Chondrocyte (in vitro differentiated cells): Measurements from ENCODE around the gene RPL18A. TPM values are rescaled to one million over a fixed set of nuclear protein-coding genes. Genes with fewer than 3 reads are reported as not detected.

Experiments used
- DNase-seq: peaks from one replicate; pipeline ENCODE4 v3.0.0; 2021; ENCODE audit warnings: mixed read lengths, low spot score
- H3K27ac Mint-ChIP-seq: one replicate; pipeline ENCODE4 v1.8.0; 2021; ENCODE audit warnings: mild to moderate bottlenecking, moderate library complexity, mixed read lengths; ENCODE audit not compliant: unreplicated experiment
- H3K27me3 Mint-ChIP-seq: 2 replicates; pipeline ENCODE4 v1.8.0; 2021; ENCODE audit warnings: low read depth, mixed read lengths
- H3K36me3 Mint-ChIP-seq: 2 replicates; pipeline ENCODE4 v1.8.0; 2021; ENCODE audit warnings: low read depth, mixed read lengths
- H3K4me1 Mint-ChIP-seq: 2 replicates; pipeline ENCODE4 v1.8.0; 2021; ENCODE audit warnings: low read depth, mild to moderate bottlenecking, mixed read lengths
- H3K4me3 Mint-ChIP-seq: one replicate; pipeline ENCODE4 v1.8.0; 2021; ENCODE audit warnings: mild to moderate bottlenecking, moderate library complexity, mixed read lengths; ENCODE audit not compliant: unreplicated experiment
- H3K9me3 Mint-ChIP-seq: 2 replicates; pipeline ENCODE4 v1.8.0; 2021; ENCODE audit warnings: low read depth, mixed read lengths
- CTCF ChIP-seq: fragments of 200-600 bp; sonication (generic); IDR thresholded peaks from 2 replicates; pipeline ENCODE4 v1.5.0; 2021; ENCODE audit warnings: antibody characterized with exemption, mild to moderate bottlenecking, moderate library complexity
- total RNA-seq: library from RNA; stranded (reverse); gene quantifications from 3 replicates; pipeline ENCODE4 v1.2.1, GENCODE V29; 2021

Gene RPL18A
- total RNA-seq, 1 donor from 2014 or later, result 1,165 TPM

- DNase-seq, result no peak
- Mint-ChIP-seq H3K9me3 (no peaks in the 10 kb centered on the region), H3K27me3 (peaks cover 8% of the 10 kb centered on the region), H3K27ac (no peak overlapping the region), H3K4me1 (peaks cover 14% of the 10 kb centered on the region), H3K36me3 (no peaks in the 10 kb centered on the region), H3K4me3 (no peak overlapping the region)
- no peak for TF ChIP-seq CTCF
These were observed 16.4 kb upstream of the RPL18A start for GRCh38 chr19:17843292-17843827.

- Mint-ChIP-seq H3K4me3 (no peak overlapping the region), H3K4me1 (peaks cover 14% of the 10 kb centered on the region), H3K36me3 (no peaks in the 10 kb centered on the region), H3K27me3 (peaks cover 5% of the 10 kb centered on the region), H3K27ac (peak overlapping the region; percentile 47), H3K9me3 (no peaks in the 10 kb centered on the region)
- no peak for DNase-seq
- TF ChIP-seq CTCF, result no peak
These were observed 15.7 kb upstream of the RPL18A start for GRCh38 chr19:17843908-17844490.

- no peak overlapping the region for H3K4me3 Mint-ChIP-seq
- H3K27ac Mint-ChIP-seq, result no peak overlapping the region
- peaks cover 18% of the 10 kb centered on the region for H3K4me1 Mint-ChIP-seq
- H3K27me3 Mint-ChIP-seq, result no peaks in the 10 kb centered on the region
- DNase-seq, result no peak
- TF ChIP-seq CTCF, result no peak
- H3K36me3 Mint-ChIP-seq, result no peaks in the 10 kb centered on the region
- H3K9me3 Mint-ChIP-seq, result no peaks in the 10 kb centered on the region
These were observed 13.6 kb upstream of the RPL18A start for GRCh38 chr19:17846146-17846545.

- Mint-ChIP-seq H3K4me3 (peak within 1 kb of the TSS; percentile 63), H3K4me1 (peaks cover 8% of the 10 kb centered on the region), H3K9me3 (no peaks in the 10 kb centered on the region), H3K27ac (peak within 1 kb of the TSS; percentile 88), H3K27me3 (no peaks in the 10 kb centered on the region), H3K36me3 (no peaks in the 10 kb centered on the region)
- no peak for TF ChIP-seq CTCF
- no peak for DNase-seq
These were observed 12.0 kb upstream of the RPL18A start, which contains the start of gene JAK3 for GRCh38 chr19:17847538-17848366. Gene JAK3, minus strand, starts transcription at chr19:17847982. Its CDS starts 3,565 bp downstream, at chr19:17844417.

GRCh38 chr19:17848595-17849292, 11.0 kb upstream of the RPL18A start:
- DNase-seq, result no peak
- Mint-ChIP-seq H3K27ac (peak overlapping the region; percentile 65), H3K27me3 (no peaks in the 10 kb centered on the region), H3K4me3 (no peak overlapping the region), H3K9me3 (no peaks in the 10 kb centered on the region), H3K36me3 (no peaks in the 10 kb centered on the region), H3K4me1 (peaks cover 8% of the 10 kb centered on the region)
- no peak for TF ChIP-seq CTCF
